GM20000 (cell line): Measurements from ENCODE around the gene ZCCHC7.

ENCODE experiments used
- DNase-seq: peaks from one replicate; pipeline ENCODE4 v3.0.0; 2012; ENCODE audit warnings: low spot score
- TF ChIP-seq, protein P1 (sequence below): IDR thresholded peaks from 2 replicates; pipeline ENCODE4 v1.5.1; 2012; ENCODE audit warnings: mild to moderate bottlenecking, control low read depth; ENCODE audit errors: extremely low read depth, missing control alignments

Gene ZCCHC7

DNA sequence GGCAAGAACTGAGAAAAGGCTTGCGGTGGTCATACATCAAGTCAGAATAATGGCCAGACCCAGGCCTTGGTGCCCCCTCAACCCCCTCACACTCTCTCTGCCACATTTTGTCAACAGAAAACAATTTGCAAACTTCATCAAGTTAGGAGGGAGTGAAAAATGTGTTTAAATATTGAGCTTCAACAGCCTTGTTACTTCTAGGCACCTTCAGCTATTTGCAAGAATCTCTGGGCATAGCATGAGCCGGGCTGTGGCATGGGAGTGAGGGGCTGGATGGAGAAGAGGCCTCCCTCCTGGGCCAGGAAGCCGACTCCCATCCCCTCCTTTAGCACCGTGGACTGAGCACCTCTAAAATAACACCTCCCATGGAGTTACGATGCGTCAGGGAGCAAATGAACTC, 249.9 kb downstream of the ZCCHC7 start:
- TF ChIP-seq, protein P1, sequence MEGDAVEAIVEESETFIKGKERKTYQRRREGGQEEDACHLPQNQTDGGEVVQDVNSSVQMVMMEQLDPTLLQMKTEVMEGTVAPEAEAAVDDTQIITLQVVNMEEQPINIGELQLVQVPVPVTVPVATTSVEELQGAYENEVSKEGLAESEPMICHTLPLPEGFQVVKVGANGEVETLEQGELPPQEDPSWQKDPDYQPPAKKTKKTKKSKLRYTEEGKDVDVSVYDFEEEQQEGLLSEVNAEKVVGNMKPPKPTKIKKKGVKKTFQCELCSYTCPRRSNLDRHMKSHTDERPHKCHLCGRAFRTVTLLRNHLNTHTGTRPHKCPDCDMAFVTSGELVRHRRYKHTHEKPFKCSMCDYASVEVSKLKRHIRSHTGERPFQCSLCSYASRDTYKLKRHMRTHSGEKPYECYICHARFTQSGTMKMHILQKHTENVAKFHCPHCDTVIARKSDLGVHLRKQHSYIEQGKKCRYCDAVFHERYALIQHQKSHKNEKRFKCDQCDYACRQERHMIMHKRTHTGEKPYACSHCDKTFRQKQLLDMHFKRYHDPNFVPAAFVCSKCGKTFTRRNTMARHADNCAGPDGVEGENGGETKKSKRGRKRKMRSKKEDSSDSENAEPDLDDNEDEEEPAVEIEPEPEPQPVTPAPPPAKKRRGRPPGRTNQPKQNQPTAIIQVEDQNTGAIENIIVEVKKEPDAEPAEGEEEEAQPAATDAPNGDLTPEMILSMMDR = no peak
- DNase-seq = no peak

DNA sequence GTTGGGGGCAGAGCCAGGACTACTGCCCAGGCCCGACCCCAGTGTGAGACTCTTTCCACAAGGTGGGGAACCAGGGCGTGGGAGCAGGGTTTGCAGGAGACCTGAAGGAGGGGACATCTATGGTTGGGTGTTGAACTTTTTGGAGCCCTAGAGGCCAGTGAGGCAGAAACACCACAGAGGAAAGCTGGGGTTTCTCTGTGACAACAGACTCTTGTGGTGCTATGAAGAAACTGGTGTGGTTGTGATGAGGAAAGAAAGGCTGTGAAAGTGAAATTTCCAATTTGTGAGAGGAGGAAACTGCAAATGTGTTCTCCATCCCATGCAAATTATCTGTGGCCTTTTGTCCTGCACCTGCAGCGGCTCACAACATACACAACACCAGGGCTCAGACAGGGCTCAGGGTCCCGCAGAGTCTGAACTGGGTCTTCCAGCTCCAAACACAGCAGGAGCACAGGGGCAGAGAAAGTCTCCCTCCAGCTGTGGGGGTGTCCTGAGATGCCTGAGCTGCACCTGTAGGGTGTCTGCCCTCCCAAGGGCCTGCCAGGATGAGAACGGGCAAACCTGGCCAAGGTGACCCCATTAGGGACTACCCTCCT, 250.7 kb downstream of the ZCCHC7 start:
- TF ChIP-seq, protein P1 = no peak
- peak; percentile 67 for DNase-seq

DNA sequence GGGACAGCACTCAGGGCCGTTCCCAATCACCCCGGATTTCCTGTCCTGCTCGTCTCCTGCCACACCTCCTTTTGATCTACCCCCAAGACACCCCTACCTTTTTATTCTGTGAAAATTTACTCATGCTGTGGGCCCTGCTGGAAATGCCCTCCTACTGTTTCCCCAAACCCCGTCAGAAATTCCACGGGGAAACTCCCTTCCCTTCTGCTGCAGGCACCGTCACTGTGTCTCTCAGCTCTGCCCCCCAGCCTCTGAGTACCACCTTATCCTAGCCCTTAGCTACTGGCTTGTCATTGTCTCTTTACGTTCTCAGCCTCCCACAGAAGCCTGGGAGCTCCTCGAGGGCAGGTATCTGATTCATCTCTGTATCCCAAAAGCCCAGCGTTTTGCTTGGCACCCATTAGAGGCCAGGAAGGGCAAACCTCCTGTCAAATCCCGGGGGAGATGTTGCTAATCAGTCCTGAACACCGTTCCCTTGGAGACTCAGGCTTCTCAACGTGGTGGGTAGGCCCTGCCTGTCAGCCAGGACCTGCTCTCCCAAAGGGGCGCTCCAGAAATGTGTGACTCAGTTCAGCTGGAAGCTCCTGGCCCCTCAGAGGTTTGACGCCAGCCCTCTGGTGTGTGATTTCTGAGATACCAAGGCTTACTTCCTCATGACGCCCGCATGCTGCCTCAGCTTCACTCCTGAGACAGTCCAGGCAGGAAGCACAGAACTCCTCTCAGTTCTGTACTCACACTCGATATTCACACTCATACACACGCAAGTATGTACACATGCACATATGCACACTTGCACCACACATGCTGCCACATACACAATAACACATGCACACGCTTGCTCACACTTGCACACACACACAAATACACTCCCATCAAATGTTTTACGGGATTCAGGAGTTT, 251.4 kb downstream of the ZCCHC7 start:
- TF ChIP-seq, protein P1 = no peak
- DNase-seq = no peak

DNA sequence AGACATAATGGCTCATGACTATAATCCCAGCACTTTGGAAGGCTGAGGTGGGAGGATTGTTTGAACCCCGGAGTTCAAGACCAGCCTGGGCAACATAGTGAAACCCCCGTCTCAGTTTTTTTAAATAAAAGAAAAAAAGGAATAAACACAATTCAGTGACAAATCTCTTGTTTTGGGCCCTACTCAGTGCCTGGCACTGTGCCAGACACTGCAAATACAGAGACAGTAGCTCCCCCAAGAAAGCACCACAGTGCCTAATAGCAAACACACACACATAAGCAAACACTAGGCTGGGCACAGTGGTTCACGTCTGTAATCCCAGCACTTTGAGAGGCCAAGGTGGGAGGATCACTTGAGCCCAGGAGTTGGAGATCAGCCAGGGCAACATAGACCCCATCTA, 252.5 kb downstream of the ZCCHC7 start:
- TF ChIP-seq, protein P1 = no peak
- no peak for DNase-seq

DNA sequence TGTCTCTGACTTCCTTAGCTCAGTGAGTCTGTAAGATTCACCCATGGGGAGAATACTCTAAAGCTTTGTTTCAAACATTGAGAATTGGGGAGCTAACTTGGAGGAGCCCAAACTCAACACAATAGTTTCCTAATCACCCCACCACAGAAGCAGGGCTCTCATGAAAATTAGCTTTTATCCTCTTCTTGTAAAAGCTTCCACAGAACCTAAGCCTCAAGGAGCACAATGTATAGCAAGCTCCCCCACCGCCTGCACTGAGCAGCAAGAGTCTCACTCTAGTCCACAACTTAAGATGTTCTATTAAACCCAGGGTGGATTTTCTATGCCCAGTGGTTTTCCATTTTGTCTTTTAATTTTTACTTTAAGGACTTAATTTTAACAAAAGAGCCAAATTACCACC, 253.2 kb downstream of the ZCCHC7 start:
- no peak for DNase-seq
- TF ChIP-seq, protein P1 = no peak

DNA sequence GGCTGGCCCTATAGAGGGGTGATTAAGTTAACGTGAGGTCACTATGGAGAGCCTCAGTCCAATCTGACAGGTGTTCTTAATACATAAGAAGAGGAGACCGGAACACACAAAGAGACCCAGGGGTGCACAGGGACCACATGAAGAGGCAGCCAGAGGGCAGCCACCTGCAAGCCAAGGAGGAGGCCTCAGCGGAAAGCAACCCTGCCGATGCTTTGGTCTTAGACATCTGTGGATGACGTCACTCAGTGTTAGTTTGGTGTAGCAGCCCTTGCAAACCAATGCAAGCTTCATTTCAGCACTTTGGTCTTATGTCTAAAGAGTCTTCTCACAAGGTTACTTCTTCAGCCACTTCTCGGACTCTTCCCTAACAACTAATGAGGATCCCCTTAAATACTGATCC, 254.5 kb downstream of the ZCCHC7 start:
- peak; percentile 68 for DNase-seq
- TF ChIP-seq, protein P1 = peak; percentile 15
